Transverse colon (tissue), 4 donors: ENCODE measurements around the gene CRYGN. TPM values are rescaled to one million over a fixed set of nuclear protein-coding genes. Genes with fewer than 3 reads are reported as not detected.

Experiments
- DNase-seq: peaks from one replicate; pipeline ENCODE4 v3.0.0-alpha.2; 2019
- H3K27ac ChIP-seq, 4 donors: fragments of 200-600 bp; sonication (generic); 2 replicates each; pipeline ENCODE4 v1.5.1; 2016 to 2018; ENCODE audit warnings: inconsistent platforms in 4 of 4
- H3K27me3 ChIP-seq: fragments of 200-600 bp; sonication (generic); 2 replicates; pipeline ENCODE4 v1.5.1; 2017; ENCODE audit warnings: inconsistent platforms
- H3K36me3 ChIP-seq, 4 donors: fragments of 200-600 bp; sonication (generic); 2 replicates each; pipeline ENCODE4 v1.5.1; 2017 to 2019; ENCODE audit warnings: inconsistent platforms in 4 of 4
- H3K4me1 ChIP-seq, 4 donors: fragments of 200-600 bp; sonication (generic); 2 replicates each; pipeline ENCODE4 v1.5.1; 2017 to 2020; ENCODE audit warnings: inconsistent platforms in 4 of 4
- H3K4me3 ChIP-seq, 4 donors: fragments of 200-600 bp; sonication (generic); 1 replicate in 1 of 4; 2 replicates in 3 of 4; pipeline versions ENCODE4 v1.5.1 to v1.6.1; 2017 to 2019; ENCODE audit warnings: inconsistent platforms in 4 of 4
- H3K9me3 ChIP-seq, 2 donors: fragments of 200-600 bp; sonication (generic); 2 replicates each; pipeline ENCODE4 v1.5.1; 2017 to 2019; ENCODE audit warnings: inconsistent platforms in 2 of 2
- CTCF ChIP-seq, 5 experiments: fragments of 200-600 bp in 3 of 5; fragments of 450-650 bp in 2 of 5; sonication (generic) in 3 of 5; IDR thresholded peaks; 1 replicate in 2 of 5; 2 replicates in 3 of 5; pipeline ENCODE4 v1.5.1; 2016 to 2017; ENCODE audit warnings: antibody characterized with exemption in 5 of 5, inconsistent platforms in 3 of 5, mild to moderate bottlenecking in 2 of 5, moderate library complexity in 1 of 5
- EP300 ChIP-seq: sonication (generic); formaldehyde crosslinking; IDR thresholded peaks from one replicate; pipeline ENCODE4 v1.6.1; 2017; ENCODE audit warnings: antibody characterized with exemption, low read depth
- POLR2A ChIP-seq: fragments of 450-650 bp; IDR thresholded peaks from one replicate; pipeline ENCODE4 v1.6.1; 2016; ENCODE audit warnings: antibody characterized with exemption, mild to moderate bottlenecking, moderate library complexity
- POLR2AphosphoS5 ChIP-seq, 3 donors: sonication (generic); formaldehyde crosslinking; IDR thresholded peaks; one replicate each; pipeline ENCODE4 v1.6.1; 2016; ENCODE audit warnings: antibody characterized with exemption in 3 of 3
- WGBS, 2 donors: methylation state at CpG; one replicate each; pipeline ENCODE4 v1.1.5; 2018; ENCODE audit warnings: low coverage in 1 of 2; 5-methylcytosine and 5-hydroxymethylcytosine counted together
- in situ Hi-C, 4 donors: fragments of 200-750 bp; cut with MboI; loops; one replicate each; pipeline versions ENCODE4 v1.15.0 to v1.15.1; 2017; ENCODE audit warnings: low sequenced_read_pairs in 3 of 4, low pct_ligation_motif_present in 1 of 4, low pct_unique_long_range_greater_than_20kb in 1 of 4
- intact Hi-C: fragments of 100-400 bp; cut with DNase I; formaldehyde crosslinking; loops from one replicate; pipeline ENCODE4 v1.15.1; 2023; ENCODE audit warnings: low total_unique reads
- total RNA-seq, 4 donors: library from RNA; depleted of rRNA; stranded (reverse); fragments of >200 nt; gene quantifications; one replicate each; pipeline ENCODE4 v1.1.0, GENCODE V29; 2016

CRYGN gene
- total RNA-seq, 4 donors from 2014 or later: not detected

GRCh38 chr7:151472644-151473380, 32.9 kb upstream of the CRYGN start:
- WGBS, 2 donors: 74 to 86% methylated on average over 5 to 17 of the region's 17 CpGs
- H3K4me1 ChIP-seq: peaks cover 0 to 10% (median 3%) of the 10 kb centered on the region in 4 donors
- no peaks in the 10 kb centered on the region for H3K27me3 ChIP-seq
- intact Hi-C loops: loop anchor here (2.0 kb wide), 1 partner anchor 398 kb away; no protein-coding TSS in a partner anchor
- peak; percentile 33 for DNase-seq
- no peaks in the 10 kb centered on the region for H3K9me3 ChIP-seq
- H3K36me3 ChIP-seq: peaks cover 0 to 22% (median 3%) of the 10 kb centered on the region in 4 donors
- in situ Hi-C loops: loop anchor here in 1 of 4 donors (25.0 kb wide), 1 partner anchor 264 kb away; no protein-coding TSS in a partner anchor
- peak overlapping the region in 2 of 4 donors; percentile 14 to 17 for H3K27ac ChIP-seq
- H3K4me3 ChIP-seq: no peak overlapping the region
- no peak for TF ChIP-seq POLR2A
- TF ChIP-seq CTCF (IDR thresholded peaks at IDR 0.05): no peak
- no peak for TF ChIP-seq EP300
- no peak for TF ChIP-seq POLR2AphosphoS5 (IDR thresholded peaks at IDR 0.05)

DNA sequence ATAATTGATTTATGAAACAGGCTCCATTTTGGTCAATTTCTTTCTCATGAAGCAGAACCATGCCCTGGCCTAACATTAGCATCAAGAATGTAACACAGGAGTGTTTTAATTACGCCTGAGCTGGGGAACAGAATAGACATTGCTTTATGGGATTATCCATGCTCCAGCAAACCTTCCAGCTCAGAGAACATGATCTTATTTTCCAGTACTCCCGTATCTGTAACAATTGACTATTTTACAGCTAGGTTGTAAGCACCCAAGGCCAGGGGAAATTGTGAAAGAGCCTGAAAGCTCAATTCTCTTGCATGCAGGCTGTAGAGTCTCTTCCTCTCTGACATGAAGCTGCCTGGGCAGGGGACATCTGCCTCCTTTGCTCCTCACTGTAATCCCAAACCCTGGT, 30.8 kb upstream of the CRYGN start:
- peaks cover 0 to 10% (median 3%) of the 10 kb centered on the region in 4 donors for H3K4me1 ChIP-seq
- intact Hi-C loops (no loop called here), in situ Hi-C loops (loop anchor here in 1 of 4 donors (25.0 kb wide), 1 partner anchor 267 kb away; no protein-coding TSS in a partner anchor)
- peaks cover 0 to 26% (median 3%) of the 10 kb centered on the region in 4 donors for H3K36me3 ChIP-seq
- H3K9me3 ChIP-seq: no peaks in the 10 kb centered on the region
- TF ChIP-seq CTCF (IDR thresholded peaks at IDR 0.05) (no peak), EP300 (no peak), POLR2AphosphoS5 (IDR thresholded peaks at IDR 0.05) (no peak), POLR2A (no peak)
- no peak overlapping the region for H3K27ac ChIP-seq
- no peak for DNase-seq
- no peaks in the 10 kb centered on the region for H3K27me3 ChIP-seq
- no peak overlapping the region for H3K4me3 ChIP-seq
- WGBS, 2 donors: 80 to 81% methylated on average over 2 of the region's 2 CpGs

- no peak overlapping the region for H3K4me3 ChIP-seq
- H3K36me3 ChIP-seq: peaks cover 0 to 34% (median 4%) of the 10 kb centered on the region in 4 donors
- WGBS, 2 donors: 49% methylated on average over 5 of the region's 5 CpGs; no CpG with 5 or more reads in 1 of the 2 donors
- in situ Hi-C loops (loop anchor here in 1 of 4 donors (25.0 kb wide), 1 partner anchor 268 kb away; no protein-coding TSS in a partner anchor), intact Hi-C loops (no loop called here)
- peak overlapping the region in 1 of 4 donors; percentile 8 for H3K27ac ChIP-seq
- DNase-seq: peak; percentile 69
- TF ChIP-seq POLR2AphosphoS5 (IDR thresholded peaks at IDR 0.05) (no peak), CTCF (IDR thresholded peaks at IDR 0.05) (no peak), EP300 (no peak), POLR2A (no peak)
- no peaks in the 10 kb centered on the region for H3K27me3 ChIP-seq
- peaks cover 0 to 10% (median 3%) of the 10 kb centered on the region in 4 donors for H3K4me1 ChIP-seq
- H3K9me3 ChIP-seq: no peaks in the 10 kb centered on the region
Measured at GRCh38 chr7:151469281-151469680, 29.3 kb upstream of the CRYGN start.

DNA sequence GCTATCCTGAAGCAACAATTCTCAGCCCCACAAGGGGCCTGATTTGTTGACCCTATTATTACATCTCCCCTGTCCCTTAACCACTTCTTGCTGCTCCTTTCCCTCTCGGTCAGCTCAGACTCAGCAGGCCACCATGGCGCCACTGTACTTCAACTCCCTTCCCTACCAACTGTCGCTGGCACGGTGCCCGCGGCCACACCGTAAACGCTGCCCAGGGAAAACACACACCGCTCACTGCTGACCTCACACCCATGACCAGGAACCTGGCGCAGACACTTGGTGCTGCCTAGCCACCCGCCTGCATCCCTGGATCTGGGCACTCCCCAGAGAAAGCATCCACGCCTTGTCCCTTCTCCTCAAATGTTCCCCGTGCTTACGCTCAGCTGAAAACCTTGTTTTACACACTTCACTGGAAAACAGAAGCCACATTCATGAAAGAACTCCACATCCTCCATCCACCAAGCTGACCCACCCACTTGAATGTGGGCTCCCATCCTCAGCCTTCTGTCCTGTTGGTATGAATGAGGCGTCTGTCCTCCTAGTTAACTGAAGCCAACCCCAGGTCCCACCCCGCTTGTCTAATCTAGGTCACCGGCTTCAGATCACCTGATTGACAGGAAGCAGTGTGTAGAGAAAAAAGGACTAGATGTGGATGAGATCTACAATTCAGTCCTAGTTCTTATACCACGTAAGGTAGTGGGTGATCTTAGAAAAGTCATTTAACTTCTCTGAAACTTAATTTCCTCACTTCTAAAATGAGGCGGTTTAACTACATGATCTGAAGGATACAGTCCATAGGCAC, 28.5 kb upstream of the CRYGN start:
- 90 to 98% methylated on average over 5 to 19 of the region's 19 CpGs for WGBS, 2 donors
- in situ Hi-C loops: loop anchor here in 1 of 4 donors (25.0 kb wide), 1 partner anchor 269 kb away; no protein-coding TSS in a partner anchor

More for the DNA sequence above, 28.5 kb upstream of the CRYGN start:
- intact Hi-C loops: no loop called here
- H3K4me1 ChIP-seq: peaks cover 0 to 10% (median 3%) of the 10 kb centered on the region in 4 donors
- H3K27me3 ChIP-seq: no peaks in the 10 kb centered on the region
- no peak for DNase-seq
- H3K27ac ChIP-seq: peak overlapping the region in 1 of 4 donors; percentile 13
- no peak overlapping the region for H3K4me3 ChIP-seq
- no peaks in the 10 kb centered on the region for H3K9me3 ChIP-seq
- TF ChIP-seq CTCF (IDR thresholded peaks at IDR 0.05) (no peak), EP300 (no peak), POLR2AphosphoS5 (IDR thresholded peaks at IDR 0.05) (no peak), POLR2A (no peak)
- peaks cover 0 to 34% (median 4%) of the 10 kb centered on the region in 4 donors for H3K36me3 ChIP-seq
